HG03025 (cell line): Measurements from ENCODE around the gene GARIN6.
"Not testable (repeated sequence)": the region's sequence is repeated elsewhere in the genome, so short reads cannot be mapped to it uniquely, and the experiment has no call there.

Experiments used
- ATAC-seq: cut with Tn5 transposase; IDR thresholded peaks from one replicate; pipeline ENCODE4 v1.9.1; 2021; ENCODE audit warnings: mild to moderate bottlenecking, moderate library complexity; ENCODE audit not compliant: unreplicated experiment, low FRiP score

Gene GARIN6

DNA sequence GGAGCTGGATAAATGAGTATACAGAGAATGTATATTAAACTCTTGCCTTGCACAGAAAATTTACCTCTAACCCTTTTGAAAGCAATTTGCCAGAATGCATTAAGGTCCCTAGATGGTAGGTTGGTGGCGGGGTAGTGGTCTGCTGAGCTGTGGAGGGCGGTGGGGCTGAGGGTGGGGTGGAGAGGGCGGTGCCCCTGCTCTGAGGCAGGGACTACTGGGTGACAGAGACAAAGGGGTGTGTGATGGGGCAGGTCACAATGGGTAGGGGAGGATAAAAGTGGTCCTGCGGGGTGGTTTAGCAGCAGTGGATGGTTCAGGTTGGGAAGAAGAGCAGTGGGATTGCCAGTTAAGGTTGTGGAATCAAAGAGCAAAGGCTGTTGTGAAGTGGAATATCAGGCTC is at the start of gene GARIN6:
Gene GARIN6 (plus strand): TSS at position 301 of the 400 bp plus-strand sequence. CDS start 422 bp downstream, outside the sequence.
- no peak for ATAC-seq

DNA sequence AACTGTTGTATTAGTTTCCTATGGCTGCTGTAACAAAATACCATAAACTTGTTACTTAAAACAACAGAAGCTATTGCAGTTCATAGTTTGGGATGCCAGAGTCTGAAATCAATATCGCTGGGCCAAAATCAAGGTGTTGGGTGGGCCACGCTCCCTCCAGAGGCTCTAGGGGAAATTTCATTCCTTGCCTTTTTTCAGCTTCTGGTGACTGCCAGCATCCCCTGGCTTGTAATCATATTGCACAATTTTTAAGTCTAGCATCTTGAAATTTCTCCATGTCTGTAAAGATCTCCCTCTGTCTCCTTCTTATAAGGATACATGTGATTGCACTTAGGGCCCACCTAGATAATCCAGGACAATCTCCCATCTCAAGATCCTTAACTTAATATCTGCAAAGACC is 48.8 kb upstream of the GARIN6 start:
- ATAC-seq: no peak

DNA sequence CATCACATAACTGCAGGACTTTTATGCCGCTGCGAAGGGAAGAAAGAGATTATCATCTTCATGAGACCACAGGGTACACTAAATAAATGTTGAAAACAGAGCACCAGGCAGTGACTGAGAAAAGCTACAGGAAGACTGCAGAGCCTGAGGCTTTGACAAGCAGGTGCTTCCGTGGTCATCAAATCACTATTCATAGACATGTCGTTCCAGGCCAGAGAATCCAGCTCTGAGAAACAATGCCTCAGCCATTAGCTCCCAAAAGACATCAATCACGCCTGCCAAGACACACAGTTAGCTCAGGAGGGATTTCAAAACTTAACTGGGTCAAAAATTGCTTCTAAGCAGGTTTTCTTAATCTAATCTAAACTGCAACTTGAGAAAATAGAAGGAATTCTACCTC is 47.2 kb upstream of the GARIN6 start:
- ATAC-seq: no peak

DNA sequence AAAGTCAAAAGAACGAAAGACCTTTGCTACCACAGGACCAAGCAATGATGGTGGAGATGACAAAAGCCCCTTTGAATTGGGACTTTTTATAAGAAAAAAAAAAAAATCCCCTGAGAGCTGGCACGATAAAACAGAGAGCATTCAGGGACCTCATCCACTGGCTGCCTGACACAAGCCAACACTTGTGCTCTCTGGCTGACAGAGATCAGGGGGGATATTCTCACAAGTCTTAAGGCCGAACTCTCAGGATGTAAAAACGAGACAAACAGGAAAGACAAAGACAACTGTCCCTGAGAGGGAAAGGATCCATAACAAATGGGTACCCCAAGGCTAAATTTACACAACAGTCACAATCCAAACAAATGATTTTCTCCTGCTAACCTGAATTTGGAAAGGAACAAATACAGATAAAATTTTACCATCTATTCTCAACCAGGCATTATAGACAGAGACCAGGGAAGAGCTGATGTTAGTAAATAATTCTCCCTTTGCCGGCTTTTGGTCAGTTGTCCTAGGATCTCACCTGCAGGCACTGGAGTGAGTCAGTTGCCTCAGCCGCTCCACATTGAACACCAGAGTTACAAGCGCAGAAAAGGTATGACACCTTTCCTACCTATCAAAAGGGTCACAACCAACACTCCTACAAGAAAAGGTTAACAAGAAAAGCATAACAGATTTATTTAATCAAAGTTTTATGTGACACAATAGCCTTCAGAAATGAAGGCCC is 37.9 kb upstream of the GARIN6 start:
- ATAC-seq: no peak

DNA sequence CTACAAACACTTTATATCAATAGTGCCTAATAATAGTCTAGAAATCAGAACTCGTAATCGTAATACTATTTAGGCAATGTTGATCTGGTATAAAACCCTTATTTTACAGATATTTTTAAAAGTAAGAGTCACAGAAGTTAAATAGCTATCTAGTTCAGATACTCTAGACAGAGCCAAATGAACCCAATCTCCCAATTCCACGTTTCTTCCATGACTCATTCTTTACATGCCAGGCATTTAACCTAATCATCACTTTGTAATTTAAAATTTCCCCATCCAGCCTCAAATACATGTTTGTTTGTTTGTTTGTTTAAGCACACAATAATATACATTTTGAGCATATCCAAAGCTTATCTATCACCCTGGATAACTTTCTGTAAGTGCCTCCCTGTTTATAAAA is 36.4 kb upstream of the GARIN6 start:
- ATAC-seq: no peak

DNA sequence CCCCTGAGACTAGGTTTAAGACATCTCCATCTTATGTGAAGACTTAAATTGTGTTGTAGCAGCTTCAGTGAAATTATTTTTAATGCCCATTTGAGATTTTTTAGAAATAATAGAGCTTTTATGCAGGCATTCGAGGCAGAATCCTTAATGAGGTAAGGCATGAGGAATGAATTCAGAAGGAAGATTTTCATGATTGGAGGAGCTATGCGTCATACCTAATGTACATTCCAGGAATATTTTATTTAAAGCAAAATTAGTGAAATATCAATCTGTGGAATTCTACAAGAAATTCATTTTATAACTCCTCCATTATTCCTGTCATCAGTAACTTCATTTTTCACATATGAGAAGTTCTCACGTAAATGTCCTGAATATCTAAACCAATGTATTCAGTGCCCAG is 36.0 kb upstream of the GARIN6 start:
- no peak for ATAC-seq

DNA sequence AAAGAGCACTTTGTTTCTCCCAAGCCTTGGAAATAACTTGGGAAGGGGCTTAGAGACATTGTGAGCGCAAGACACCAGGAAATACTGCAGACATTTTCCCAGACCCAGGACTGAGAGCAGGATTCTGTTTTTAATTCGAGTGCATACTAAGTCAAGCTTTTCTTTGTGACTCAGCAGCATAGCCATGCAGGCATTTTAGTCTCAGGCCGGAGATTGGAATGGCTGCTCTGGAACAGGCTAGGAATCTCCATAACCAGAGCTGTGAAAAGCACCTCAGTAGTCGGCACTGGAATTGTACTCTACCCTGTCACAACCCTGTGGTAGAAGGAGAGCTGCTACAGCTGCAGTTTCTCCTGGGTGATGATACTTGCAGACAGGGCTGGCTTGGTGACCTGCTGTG is 28.9 kb upstream of the GARIN6 start:
- ATAC-seq: no peak

DNA sequence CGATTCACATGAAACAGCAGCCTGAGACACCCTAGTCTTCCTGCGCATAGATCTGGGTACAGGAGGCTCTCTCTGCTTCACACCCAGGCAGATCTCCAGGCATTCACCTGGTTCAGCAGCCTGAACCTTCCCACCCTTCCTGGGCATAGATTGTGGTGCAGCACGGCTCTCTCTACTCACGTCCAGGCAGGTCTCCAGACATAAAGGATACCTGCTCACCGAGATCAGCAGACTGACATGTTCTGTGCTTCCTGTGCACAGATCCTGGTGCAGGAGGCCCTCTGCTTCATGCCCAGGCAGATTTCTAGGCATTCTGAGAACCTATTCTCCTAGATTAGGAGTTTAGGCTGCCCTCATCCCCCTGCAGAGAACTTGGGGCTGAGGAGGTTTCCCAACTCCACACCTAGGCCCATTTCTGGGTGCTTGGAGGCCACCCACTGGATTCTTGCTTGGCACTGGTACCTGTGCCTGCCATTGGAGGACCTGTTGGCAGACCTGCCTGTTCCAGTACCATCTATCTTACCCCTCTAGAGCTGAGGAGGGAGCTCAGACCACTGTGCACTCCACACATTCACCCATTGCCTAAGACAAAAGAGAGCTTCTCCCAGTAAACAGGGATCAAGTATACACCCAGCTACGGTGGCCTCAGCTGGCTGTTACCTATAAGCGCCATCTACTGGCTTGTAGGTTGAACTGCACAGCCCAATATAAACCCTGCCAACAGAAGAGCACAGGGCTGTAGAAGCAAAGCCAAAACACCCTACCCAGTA is 28.0 kb upstream of the GARIN6 start:
- ATAC-seq: peak; percentile 97

DNA sequence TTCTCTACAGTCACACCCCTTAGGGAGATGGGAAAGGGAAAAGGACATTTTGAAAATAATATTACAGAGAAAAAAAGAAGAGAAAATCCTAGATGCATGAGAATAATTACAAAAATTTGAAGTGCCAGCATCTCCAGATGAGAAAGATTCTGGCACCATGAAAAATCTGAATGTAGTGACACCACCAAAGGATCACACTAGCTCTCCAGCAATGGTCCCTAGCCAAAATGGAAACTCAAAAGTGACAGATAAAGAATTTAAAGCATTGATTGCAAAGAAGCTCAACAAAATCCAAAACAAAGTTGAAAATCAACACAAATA is 27.4 kb upstream of the GARIN6 start:
- no peak for ATAC-seq

DNA sequence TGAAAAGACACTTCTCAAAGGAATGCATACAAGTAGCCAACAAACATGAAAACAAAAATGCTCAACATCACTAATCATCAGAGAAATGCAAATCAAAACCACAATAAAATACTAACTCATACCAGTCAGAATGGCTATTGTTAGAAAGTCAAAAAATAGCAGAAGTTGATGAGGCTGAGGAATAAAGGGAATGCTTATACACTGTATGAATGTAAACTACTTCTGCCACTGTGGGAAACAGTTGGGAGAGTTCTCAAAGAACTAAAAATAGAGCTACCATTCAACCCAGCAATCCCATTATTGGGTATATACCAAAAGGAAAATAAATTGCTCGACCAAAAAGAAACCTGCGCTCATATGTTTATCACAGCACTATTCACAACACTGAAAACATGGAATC is 23.0 kb upstream of the GARIN6 start:
- not testable (repeated sequence) for ATAC-seq

DNA sequence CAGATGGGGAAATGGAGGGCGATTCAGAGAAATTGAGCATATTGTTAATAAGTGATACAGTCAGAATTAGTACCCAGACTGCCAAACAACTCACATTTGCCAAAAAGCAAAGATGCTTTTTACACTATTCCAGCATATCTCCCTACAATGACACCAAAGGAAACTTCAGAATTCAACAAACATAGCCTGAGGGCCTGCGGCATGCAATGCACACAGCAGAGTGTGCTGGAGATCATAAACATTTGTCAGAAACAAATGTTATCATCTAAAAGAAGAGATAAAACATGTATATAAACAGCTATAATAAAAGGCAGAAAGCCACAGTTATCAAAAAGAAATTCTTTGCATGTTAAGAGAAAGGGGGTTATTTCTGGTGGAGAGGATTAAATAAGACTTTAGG is 20.1 kb upstream of the GARIN6 start:
- no peak for ATAC-seq

DNA sequence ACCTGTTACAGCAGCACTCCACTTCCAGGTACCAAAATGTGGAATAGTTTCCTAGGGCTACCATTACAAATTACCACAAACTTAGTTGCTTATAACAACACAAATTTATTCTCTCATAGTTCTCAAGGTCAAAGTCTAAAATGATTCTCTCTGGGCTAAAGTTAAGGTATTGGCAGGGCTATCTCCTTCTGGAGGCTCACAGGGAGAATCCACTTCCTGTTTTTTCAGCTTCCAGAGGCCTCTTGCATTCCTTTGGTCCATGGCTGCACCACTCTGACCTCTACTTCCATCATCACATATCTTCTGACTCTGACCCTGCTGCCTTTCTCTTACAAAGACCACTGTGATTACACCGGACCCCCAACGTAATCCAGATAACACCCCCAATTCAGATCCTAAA is 2.9 kb upstream of the GARIN6 start:
- ATAC-seq: no peak

DNA sequence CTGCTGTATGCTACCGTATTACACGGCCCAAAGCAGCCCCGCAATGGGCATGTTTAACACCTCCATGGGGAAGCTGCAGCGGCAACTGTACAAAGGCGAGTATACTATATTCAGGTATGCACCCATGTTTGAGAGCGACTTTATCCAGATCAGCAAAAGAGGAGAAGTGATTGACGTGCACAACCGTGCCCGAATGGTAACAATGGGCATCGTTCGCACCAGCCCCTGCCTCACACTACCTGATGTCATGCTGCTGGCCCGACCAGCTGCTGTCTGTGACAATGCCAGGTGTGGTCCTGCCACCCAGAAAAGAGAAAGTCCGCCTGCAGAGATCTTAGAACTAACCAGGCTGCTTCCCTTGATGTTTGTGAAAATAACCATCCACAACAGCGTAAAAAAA is 630 bp downstream of the GARIN6 start:
- no peak for ATAC-seq

DNA sequence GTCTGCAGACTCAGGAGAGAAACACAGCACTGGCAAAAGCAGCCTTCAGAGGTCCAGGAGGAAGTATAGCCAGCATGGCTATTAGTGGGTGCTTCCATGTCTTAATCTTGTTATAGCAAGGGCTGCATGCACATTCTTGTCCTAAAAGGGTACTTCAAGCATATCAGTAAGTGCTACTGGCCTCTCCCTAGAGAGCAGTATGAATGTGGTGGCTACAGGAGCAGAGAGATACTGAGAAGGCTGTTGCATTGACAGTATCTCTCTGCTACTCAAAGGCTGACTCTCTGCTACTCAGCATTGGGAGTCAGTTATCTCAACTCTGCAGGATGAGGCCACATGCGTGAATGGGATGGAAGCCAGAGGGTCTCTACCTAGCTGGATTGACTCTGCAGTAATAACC is 2.0 kb downstream of the GARIN6 start:
- ATAC-seq: no peak

DNA sequence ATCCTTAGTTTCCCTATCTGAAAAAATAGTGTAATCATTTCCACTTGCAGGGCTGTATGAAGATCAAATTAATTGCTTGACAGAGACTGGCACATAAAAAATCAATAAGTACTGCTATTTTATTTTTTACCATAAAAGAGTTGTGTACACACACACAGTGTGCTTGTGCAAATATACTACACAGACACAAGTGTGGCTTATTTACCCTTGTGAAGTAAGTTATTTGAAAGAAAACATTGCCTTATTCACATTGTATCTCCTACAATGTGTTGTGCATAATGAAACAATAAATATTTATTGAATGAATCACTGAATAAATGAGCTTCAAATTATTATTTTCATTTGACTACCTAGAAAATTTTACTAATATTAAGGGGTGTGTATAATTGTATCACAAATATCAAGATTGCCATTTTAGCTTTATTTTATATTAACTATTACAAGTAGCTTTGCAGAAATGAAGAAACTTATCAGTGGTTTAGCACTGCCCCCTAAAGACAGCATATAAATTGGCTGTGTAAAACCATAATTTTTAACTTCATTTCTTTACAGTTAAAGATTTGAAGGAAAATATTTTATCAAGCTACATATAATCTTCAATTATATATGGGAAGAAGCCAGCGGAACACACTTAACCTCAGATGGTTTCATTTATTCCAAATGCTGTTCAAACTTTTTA is 11.3 kb downstream of the GARIN6 start:
- no peak for ATAC-seq

DNA sequence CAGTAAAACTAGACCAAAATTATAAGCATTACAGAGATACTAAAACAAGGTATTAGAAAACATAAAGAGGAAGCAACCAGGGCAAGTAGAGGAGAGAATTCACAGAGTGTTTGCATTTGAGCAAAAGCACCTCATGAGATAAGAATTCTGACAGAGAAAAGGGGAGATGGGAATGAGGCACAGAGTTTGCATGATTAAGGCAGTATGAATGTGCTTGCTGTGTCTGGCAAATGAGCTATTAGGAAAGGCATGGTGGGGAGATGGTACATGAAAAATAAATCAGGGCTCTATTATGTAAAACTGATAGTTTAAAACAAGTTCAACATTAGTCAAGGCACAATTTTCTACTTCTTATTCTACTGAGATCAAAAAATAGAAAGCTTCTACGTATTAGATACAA is 23.1 kb downstream of the GARIN6 start:
- no peak for ATAC-seq

DNA sequence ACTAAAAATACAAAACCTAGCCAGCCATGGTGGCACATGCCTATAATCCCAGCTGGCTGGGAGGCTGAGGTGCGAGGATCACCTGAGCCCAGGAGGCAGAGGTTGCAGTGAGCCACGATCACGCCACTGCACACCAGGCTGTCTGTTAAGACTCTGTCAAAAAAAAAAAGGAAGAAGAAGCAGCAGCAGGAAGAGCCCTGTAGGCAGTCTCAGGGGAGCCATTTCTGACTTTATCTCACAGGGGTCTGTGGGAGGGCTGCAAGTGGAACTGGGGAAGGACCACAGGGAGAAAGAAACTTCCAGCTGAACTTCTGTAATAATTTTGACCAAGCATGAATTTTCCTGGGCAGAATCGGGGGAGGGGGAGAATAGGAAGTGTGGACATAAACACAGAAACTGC is 32.7 kb downstream of the GARIN6 start:
- no peak for ATAC-seq

DNA sequence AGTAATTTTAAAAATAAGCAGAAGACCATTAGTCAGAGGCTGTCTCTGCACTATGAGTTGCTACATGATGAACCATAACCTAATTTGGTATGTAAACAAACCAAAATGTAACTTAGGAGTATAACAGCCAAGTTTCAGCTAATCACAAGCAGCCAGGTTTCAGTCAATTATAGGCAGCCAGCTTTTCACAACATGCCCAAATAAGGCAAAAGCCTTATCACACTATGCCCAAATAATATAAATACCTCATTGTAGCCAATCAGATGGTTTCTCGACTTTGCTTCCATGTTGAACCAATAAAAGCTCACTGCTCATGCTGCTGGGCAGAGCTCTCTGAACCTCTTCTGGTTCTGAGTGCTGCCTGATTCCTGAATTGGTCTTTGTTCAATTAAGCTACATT is 38.6 kb downstream of the GARIN6 start:
- ATAC-seq: no peak

DNA sequence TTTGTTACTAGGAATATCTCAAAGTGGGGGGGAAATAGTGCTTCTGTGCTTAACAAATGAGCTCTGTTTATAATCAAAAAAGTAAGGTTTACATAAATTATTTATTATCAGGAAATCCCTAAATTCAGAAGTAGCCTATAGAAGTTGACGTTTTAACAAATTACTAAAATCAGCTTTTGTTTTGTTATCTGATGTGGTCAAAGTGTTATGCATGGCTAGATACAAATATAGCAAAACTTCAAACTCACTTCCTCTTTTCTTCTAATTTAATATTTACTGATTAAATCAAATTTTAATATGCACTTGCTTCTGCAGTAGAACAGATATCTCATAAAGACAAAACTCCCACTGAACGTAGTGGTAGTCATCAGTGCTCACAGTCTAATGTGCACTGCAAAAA is 47.5 kb downstream of the GARIN6 start:
- ATAC-seq: no peak
